SK-N-SH treated with all-trans-retinoic acid at 6 μM for 48 hours (cell line): Measurements from ENCODE around the gene RTL1.

Experiments
- ATAC-seq: fragments of 200-7000 bp; cut with Tn5 transposase; 3 replicates; pipeline ENCODE4 v1.9.1; 2020; ENCODE audit warnings: mild to moderate bottlenecking, moderate library complexity
- ARNTL ChIP-seq: fragments of 450-650 bp; formaldehyde crosslinking; IDR thresholded peaks from 2 replicates; pipeline ENCODE4 v1.5.0; 2020; ENCODE audit warnings: low read depth, mild to moderate bottlenecking, moderate library complexity, borderline replicate concordance
- BACH2 ChIP-seq: fragments of 250-450 bp; sonication (Bioruptor Pico); IDR thresholded peaks from 2 replicates; pipeline ENCODE4 v1.9.0; 2021; ENCODE audit warnings: mild to moderate bottlenecking, borderline replicate concordance
- CSDC2 ChIP-seq: fragments of 250-450 bp; sonication (Bioruptor Pico); IDR thresholded peaks from 2 replicates; pipeline ENCODE4 v1.5.0; 2020; ENCODE audit warnings: mild to moderate bottlenecking, moderate library complexity
- ESRRG ChIP-seq: fragments of 250-450 bp; sonication (Bioruptor Pico); IDR thresholded peaks from 2 replicates; pipeline ENCODE4 v1.6.1; 2021; ENCODE audit warnings: mild to moderate bottlenecking
- GLIS3 ChIP-seq: fragments of 250-450 bp; sonication (Bioruptor Pico); IDR thresholded peaks from 2 replicates; pipeline ENCODE4 v1.5.0; 2020; ENCODE audit warnings: mild to moderate bottlenecking, moderate library complexity
- ISL1 ChIP-seq: fragments of 250-450 bp; sonication (Bioruptor Pico); IDR thresholded peaks from 2 replicates; pipeline ENCODE4 v2.1.2; 2022; ENCODE audit warnings: mild to moderate bottlenecking, moderate library complexity
- OSR1 ChIP-seq: fragments of 250-450 bp; sonication (Bioruptor Pico); IDR thresholded peaks from 2 replicates; pipeline ENCODE4 v1.8.0; 2022; ENCODE audit warnings: moderate library complexity, mild to moderate bottlenecking, inconsistent platforms
- PPARA ChIP-seq: fragments of 250-450 bp; sonication (Bioruptor Pico); IDR thresholded peaks from 2 replicates; pipeline ENCODE4 v1.5.0; 2020; ENCODE audit warnings: mild to moderate bottlenecking, borderline replicate concordance
- RARB ChIP-seq: fragments of 250-450 bp; sonication (Bioruptor Pico); IDR thresholded peaks from 2 replicates; pipeline ENCODE4 v1.8.0; 2021; ENCODE audit warnings: mild to moderate bottlenecking, moderate library complexity
- SNAI2 ChIP-seq: fragments of 250-450 bp; sonication (Bioruptor Pico); IDR thresholded peaks from 2 replicates; pipeline ENCODE4 v1.5.0; 2020; ENCODE audit warnings: mild to moderate bottlenecking, moderate library complexity
- TCF4 ChIP-seq: fragments of 250-450 bp; sonication (Bioruptor Pico); IDR thresholded peaks from 2 replicates; pipeline ENCODE4 v1.8.0; 2021; ENCODE audit warnings: mild to moderate bottlenecking, moderate library complexity, borderline replicate concordance
- TOX ChIP-seq: fragments of 250-450 bp; sonication (Bioruptor Pico); IDR thresholded peaks from 2 replicates; pipeline ENCODE4 v1.8.0; 2021; ENCODE audit warnings: mild to moderate bottlenecking, moderate library complexity, borderline replicate concordance
- ZC3H10 ChIP-seq: fragments of 250-450 bp; sonication (Bioruptor Pico); IDR thresholded peaks from 2 replicates; pipeline ENCODE4 v1.5.1; 2021; ENCODE audit warnings: mild to moderate bottlenecking, moderate library complexity
- ZFP30 ChIP-seq: fragments of 450-650 bp; formaldehyde crosslinking; IDR thresholded peaks from 2 replicates; pipeline ENCODE4 v1.5.0; 2022; ENCODE audit warnings: mild to moderate bottlenecking, moderate library complexity
- ZNF565 ChIP-seq: fragments of 450-650 bp; formaldehyde crosslinking; conservative IDR thresholded peaks from 2 replicates; pipeline ENCODE4 v1.5.0; 2020; ENCODE audit warnings: low read depth, mild to moderate bottlenecking, moderate library complexity
- ZNF70 ChIP-seq: fragments of 450-650 bp; formaldehyde crosslinking; IDR thresholded peaks from 2 replicates; pipeline ENCODE4 v1.5.0; 2020; ENCODE audit warnings: mild to moderate bottlenecking, moderate library complexity
- ZNF8 ChIP-seq: fragments of 450-650 bp; formaldehyde crosslinking; IDR thresholded peaks from 2 replicates; pipeline ENCODE4 v1.5.0; 2020; ENCODE audit warnings: mild to moderate bottlenecking, moderate library complexity
- TF ChIP-seq, protein P1 (sequence below): fragments of 250-450 bp; sonication (Bioruptor Pico); IDR thresholded peaks from 2 replicates; pipeline ENCODE4 v1.5.1; 2020; ENCODE audit warnings: low read depth, mild to moderate bottlenecking, moderate library complexity
- TF ChIP-seq, protein P2 (sequence below): fragments of 250-450 bp; sonication (Bioruptor Pico); IDR thresholded peaks from 2 replicates; pipeline ENCODE4 v1.5.1; 2021; ENCODE audit warnings: mild to moderate bottlenecking, moderate library complexity
- TF ChIP-seq, protein P3 (sequence below): fragments of 250-450 bp; sonication (Bioruptor Pico); IDR thresholded peaks from 2 replicates; pipeline ENCODE4 v1.8.0; 2021; ENCODE audit warnings: low read depth, mild to moderate bottlenecking, moderate library complexity, borderline replicate concordance
- TF ChIP-seq, protein P4 (sequence below): fragments of 250-450 bp; sonication (Bioruptor Pico); IDR thresholded peaks from 2 replicates; pipeline ENCODE4 v1.5.0; 2020; ENCODE audit warnings: mild to moderate bottlenecking, moderate library complexity
- TF ChIP-seq, protein P5 (sequence below): fragments of 250-450 bp; sonication (Bioruptor Pico); IDR thresholded peaks from 2 replicates; pipeline ENCODE4 v1.8.0; 2020; ENCODE audit warnings: mild to moderate bottlenecking, moderate library complexity, borderline replicate concordance

The RTL1 gene

DNA sequence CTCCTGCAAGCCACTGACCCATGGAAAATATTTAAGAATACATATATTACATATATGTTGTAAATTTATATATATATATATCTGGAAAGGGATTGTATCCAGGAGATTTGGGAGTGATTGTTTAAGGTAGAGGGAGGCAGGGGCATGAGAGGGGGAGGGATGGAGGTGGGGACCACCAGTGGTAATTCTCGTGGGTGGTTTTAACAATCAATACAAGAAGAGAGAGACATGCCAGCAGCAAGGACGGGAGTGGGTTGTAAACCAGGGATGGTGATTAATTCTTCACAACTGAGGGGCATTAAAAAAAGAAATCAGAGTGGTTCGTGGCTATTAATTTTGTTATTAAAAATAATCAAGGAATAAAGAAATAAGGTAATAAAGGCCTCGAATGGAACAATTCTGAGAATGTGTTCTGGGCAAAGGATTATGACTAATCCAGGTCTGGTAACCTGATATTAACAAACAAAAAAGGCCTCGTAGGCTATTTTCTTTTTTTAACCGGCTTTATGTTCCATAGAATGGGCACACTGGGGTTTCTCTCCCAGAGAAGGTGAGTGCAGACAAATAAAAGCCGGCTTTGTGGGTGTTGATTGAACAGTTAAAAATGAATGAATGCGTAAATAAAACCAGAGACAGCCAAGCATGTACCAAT is 8.3 kb upstream of the RTL1 start:
- TF ChIP-seq ARNTL, result no peak
- no peak for TF ChIP-seq BACH2
- TF ChIP-seq ESRRG, result no peak
- TF ChIP-seq ZFP30 (CRISPR knock-in tag), result no peak
- no peak for TF ChIP-seq ZNF8 (CRISPR knock-in tag)
- TF ChIP-seq CSDC2, result no peak
- no peak for TF ChIP-seq TOX
- TF ChIP-seq, all 23 proteins: peak for 0
- no peak for ATAC-seq

DNA sequence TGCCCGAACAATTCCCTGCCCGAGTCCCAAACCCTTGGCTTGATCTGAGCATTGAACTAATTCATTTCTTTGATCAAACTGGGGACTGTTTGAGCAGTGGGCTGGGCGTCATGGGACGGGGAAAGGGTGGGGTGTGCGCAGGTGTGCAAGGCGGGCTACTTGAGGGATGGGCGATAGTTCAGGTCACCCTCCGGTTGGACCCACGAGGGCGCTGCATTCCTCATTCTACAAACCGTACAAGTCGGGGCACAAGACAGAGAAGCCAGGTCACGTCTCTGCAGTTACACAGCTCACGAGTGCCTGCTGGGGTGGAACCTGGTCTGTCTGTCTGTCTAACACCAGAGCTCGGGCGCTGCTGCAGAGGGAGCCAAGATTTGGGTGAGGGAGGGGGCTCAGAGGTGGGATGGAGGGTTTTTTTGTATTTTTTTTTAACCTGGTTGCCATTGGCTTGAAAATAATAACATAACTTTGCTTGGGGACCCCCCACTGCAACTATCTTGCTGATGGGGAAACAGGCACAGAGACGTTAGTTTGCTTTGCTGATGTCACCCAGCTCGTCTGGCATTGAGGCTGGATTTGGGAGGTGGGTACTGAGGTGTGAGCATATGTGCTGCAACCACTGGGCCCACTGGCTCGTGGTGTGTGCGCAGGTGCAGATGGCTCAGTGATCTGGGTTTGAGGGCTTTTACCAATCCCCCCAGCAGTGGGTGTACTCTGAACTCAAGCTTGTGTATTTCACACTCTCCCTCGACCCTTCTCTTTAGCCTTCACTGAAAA is 7.6 kb upstream of the RTL1 start:
- TF ChIP-seq BACH2 (no peak), PPARA (CRISPR knock-in tag) (no peak), ESRRG (no peak), TCF4 (no peak), GLIS3 (CRISPR knock-in tag) (no peak), ZC3H10 (CRISPR knock-in tag) (no peak), ISL1 (CRISPR knock-in tag) (no peak), TOX (no peak), RARB (CRISPR knock-in tag) (no peak), ZNF70 (CRISPR knock-in tag) (no peak), SNAI2 (CRISPR knock-in tag) (no peak), ZFP30 (CRISPR knock-in tag) (no peak)
- TF ChIP-seq, protein P1, sequence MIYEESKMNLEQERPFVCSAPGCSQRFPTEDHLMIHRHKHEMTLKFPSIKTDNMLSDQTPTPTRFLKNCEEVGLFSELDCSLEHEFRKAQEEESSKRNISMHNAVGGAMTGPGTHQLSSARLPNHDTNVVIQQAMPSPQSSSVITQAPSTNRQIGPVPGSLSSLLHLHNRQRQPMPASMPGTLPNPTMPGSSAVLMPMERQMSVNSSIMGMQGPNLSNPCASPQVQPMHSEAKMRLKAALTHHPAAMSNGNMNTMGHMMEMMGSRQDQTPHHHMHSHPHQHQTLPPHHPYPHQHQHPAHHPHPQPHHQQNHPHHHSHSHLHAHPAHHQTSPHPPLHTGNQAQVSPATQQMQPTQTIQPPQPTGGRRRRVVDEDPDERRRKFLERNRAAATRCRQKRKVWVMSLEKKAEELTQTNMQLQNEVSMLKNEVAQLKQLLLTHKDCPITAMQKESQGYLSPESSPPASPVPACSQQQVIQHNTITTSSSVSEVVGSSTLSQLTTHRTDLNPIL (CRISPR knock-in tag), result no peak
- TF ChIP-seq, protein P2, sequence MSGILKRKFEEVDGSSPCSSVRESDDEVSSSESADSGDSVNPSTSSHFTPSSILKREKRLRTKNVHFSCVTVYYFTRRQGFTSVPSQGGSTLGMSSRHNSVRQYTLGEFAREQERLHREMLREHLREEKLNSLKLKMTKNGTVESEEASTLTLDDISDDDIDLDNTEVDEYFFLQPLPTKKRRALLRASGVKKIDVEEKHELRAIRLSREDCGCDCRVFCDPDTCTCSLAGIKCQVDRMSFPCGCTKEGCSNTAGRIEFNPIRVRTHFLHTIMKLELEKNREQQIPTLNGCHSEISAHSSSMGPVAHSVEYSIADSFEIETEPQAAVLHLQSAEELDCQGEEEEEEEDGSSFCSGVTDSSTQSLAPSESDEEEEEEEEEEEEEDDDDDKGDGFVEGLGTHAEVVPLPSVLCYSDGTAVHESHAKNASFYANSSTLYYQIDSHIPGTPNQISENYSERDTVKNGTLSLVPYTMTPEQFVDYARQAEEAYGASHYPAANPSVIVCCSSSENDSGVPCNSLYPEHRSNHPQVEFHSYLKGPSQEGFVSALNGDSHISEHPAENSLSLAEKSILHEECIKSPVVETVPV (CRISPR knock-in tag), result no peak
- TF ChIP-seq, protein P3, sequence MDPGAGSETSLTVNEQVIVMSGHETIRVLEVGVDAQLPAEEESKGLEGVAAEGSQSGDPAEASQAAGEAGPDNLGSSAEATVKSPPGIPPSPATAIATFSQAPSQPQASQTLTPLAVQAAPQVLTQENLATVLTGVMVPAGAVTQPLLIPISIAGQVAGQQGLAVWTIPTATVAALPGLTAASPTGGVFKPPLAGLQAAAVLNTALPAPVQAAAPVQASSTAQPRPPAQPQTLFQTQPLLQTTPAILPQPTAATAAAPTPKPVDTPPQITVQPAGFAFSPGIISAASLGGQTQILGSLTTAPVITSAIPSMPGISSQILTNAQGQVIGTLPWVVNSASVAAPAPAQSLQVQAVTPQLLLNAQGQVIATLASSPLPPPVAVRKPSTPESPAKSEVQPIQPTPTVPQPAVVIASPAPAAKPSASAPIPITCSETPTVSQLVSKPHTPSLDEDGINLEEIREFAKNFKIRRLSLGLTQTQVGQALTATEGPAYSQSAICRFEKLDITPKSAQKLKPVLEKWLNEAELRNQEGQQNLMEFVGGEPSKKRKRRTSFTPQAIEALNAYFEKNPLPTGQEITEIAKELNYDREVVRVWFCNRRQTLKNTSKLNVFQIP (CRISPR knock-in tag), result no peak
- TF ChIP-seq, protein P4, sequence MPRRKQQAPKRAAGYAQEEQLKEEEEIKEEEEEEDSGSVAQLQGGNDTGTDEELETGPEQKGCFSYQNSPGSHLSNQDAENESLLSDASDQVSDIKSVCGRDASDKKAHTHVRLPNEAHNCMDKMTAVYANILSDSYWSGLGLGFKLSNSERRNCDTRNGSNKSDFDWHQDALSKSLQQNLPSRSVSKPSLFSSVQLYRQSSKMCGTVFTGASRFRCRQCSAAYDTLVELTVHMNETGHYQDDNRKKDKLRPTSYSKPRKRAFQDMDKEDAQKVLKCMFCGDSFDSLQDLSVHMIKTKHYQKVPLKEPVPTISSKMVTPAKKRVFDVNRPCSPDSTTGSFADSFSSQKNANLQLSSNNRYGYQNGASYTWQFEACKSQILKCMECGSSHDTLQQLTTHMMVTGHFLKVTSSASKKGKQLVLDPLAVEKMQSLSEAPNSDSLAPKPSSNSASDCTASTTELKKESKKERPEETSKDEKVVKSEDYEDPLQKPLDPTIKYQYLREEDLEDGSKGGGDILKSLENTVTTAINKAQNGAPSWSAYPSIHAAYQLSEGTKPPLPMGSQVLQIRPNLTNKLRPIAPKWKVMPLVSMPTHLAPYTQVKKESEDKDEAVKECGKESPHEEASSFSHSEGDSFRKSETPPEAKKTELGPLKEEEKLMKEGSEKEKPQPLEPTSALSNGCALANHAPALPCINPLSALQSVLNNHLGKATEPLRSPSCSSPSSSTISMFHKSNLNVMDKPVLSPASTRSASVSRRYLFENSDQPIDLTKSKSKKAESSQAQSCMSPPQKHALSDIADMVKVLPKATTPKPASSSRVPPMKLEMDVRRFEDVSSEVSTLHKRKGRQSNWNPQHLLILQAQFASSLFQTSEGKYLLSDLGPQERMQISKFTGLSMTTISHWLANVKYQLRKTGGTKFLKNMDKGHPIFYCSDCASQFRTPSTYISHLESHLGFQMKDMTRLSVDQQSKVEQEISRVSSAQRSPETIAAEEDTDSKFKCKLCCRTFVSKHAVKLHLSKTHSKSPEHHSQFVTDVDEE (CRISPR knock-in tag), result no peak
- ATAC-seq, result no peak

DNA sequence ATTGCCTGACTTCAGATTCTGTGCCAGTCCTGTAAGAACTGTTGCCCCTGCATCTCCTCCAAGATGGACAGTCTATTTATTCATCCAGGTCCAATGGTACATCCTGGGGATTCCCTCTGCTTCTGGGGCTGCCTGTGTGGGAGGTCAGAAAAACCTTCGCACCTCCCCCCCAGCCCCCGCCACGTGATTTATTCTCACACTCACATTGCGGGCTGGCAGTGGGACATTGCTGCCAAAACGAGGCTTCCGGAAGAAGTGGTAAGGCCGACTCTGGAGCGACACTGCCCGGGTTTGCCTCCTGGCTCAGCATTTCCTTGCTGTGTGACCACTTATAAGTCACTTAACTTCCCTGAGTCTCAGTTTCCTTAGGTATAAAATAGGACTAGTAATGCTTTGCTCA is 5.9 kb upstream of the RTL1 start:
- ATAC-seq, result no peak
- no peak for TF ChIP-seq ESRRG
- TF ChIP-seq OSR1, result no peak
- TF ChIP-seq ZNF565 (CRISPR knock-in tag), result no peak
- no peak for TF ChIP-seq RARB (CRISPR knock-in tag)
- TF ChIP-seq, protein P2 (CRISPR knock-in tag), result no peak
- no peak for TF ChIP-seq ZFP30 (CRISPR knock-in tag)
- TF ChIP-seq ZNF8 (CRISPR knock-in tag), result no peak
- TF ChIP-seq, protein P5, sequence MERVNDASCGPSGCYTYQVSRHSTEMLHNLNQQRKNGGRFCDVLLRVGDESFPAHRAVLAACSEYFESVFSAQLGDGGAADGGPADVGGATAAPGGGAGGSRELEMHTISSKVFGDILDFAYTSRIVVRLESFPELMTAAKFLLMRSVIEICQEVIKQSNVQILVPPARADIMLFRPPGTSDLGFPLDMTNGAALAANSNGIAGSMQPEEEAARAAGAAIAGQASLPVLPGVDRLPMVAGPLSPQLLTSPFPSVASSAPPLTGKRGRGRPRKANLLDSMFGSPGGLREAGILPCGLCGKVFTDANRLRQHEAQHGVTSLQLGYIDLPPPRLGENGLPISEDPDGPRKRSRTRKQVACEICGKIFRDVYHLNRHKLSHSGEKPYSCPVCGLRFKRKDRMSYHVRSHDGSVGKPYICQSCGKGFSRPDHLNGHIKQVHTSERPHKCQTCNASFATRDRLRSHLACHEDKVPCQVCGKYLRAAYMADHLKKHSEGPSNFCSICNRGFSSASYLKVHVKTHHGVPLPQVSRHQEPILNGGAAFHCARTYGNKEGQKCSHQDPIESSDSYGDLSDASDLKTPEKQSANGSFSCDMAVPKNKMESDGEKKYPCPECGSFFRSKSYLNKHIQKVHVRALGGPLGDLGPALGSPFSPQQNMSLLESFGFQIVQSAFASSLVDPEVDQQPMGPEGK (CRISPR knock-in tag), result no peak
- TF ChIP-seq, protein P3 (CRISPR knock-in tag), result no peak
- TF ChIP-seq CSDC2, result no peak
- no peak for TF ChIP-seq SNAI2 (CRISPR knock-in tag)
- TF ChIP-seq ZC3H10 (CRISPR knock-in tag), result no peak
- TF ChIP-seq BACH2, result no peak
- TF ChIP-seq ZNF70 (CRISPR knock-in tag), result no peak
- TF ChIP-seq TCF4, result no peak
